NCI-H2029 (cell line): Measurements from ENCODE around the gene SORCS2.

Experiments used
- DNase-seq: peaks from one replicate; lab custom pipeline; 2025; lab: John Stamatoyannopoulos, UW

The SORCS2 gene

DNA sequence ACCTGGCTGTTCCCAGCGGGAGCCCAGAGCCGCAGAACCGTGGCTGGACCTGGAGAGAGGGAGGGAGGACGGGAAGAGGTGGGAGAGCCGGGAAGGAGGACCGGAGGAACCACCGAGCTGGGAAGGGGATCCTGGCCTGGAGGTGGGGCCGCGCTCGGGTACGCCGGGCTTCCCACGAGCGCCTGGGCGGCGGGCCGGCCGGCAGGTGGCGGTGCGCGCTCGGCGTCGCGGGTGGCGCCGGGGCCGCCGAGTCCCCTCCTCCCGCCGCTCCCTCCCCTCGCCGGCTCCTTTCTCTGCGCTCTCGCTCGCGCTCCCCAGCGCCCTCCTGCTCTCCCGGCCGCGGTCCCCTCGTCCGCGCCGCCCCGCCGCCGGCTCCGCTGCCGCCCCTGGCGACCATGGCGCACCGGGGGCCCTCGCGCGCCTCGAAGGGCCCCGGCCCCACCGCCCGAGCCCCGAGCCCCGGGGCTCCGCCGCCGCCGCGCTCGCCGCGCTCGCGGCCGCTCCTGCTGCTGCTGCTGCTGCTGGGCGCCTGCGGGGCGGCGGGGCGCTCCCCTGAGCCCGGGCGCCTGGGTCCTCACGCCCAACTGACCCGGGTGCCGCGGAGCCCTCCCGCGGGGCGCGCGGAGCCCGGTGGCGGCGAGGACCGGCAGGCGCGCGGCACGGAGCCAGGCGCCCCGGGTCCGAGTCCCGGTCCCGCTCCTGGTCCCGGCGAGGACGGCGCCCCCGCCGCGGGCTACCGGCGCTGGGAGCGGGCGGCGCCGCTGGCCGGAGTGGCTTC lies at the start of gene SORCS2:
Gene SORCS2, plus strand, starts transcription at position 287 of the 778 bp plus-strand sequence.
- DNase-seq = peak; percentile 48

DNA sequence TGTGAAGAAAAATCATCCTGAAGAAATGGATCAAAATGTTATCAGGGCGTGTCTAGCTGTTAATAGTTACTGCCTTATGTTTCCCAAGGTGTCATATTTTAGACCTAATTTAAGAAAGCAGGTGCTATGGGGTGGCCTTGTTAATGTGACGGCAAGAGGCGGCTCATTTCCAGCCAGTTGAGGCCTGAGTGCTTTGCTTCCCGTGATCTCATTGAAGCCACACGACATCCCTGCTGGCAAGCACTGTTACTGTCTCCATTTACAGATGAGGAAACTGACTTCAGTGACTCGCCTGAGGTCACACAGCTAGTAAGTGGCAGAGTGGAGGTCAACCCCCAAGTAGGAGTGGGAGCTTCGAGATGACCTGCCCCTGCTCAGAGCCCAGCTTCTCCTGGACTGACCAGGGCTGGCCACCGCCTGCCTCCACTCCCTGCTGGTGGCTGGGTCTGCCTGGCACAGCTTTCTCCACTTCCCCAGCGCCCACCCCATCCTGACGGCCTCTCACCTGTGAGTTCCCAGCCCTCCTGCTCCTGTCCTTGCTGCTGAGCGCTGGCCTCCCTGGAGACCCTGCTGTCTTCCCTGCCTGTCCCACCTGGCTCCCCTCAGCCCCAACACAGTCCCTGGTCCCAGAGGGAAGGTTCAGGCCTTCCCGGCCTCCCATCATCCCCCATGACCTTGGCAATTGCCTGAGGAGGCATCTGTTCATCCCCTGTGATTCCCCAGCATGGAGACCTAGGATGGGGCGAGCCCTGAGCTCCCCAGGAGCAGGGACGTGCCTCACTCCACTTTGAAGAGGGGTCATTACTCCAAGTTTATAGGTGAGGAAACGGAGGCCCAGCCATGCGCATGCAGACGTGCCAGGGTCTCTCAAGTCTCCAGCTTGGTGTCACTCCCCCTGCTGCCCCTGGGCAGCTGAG lies 47.7 kb upstream of the SORCS2 start:
- peak; percentile 34 for DNase-seq

- no peak for DNase-seq
Observed at GRCh38 chr4:7145291-7145934, 46.9 kb upstream of the SORCS2 start.

DNA sequence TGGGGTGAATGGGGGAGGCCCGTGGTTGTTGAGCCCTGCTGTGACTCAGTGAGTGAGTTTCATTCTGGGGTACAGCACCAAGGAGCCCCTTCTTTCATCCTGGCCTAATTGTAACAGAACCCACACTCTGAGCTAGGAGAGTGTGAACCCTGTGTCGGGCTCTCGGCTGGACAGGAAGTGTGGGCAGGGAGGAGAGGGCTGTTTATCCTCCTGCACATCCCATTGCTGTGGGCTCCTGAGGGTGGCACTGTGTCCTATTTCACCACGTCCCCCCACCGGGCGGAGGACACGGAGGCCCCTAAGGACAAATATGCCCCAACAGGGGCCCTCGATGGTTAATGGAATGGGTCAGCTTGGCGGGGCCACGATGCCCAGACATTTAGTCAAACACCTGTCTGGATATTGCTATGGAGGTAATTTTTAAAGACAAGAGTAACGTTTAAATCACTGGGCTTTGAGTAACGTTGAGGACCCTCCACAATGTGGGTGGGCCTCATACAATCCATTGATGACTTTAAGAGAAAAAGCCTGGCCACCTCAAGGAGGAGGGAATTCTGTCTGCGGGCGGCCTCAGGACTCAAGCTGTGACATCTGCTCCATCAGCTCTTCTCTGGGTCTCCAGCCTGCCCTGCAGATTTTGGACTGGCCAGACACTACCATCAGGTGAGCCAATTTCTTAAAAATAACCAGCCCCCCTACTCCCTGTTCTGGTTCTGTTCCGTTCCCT lies 46.1 kb upstream of the SORCS2 start:
- DNase-seq = no peak

DNA sequence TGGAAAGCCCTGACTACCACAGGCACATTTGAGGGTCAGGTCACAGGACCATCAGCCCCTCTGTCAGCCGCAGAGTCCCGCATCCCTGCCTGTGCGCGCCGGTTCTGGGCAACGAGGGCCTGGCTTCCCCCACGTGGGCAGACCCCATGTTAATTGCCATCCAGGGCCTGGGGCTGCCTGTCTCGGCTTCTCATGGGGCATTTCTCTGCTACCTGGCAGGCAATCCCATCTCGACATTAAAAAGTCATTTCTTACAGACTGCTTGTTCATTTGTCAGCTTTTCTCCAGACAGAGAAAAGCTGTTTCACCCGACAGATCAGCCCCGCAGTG lies 45.6 kb upstream of the SORCS2 start:
- no peak for DNase-seq

DNA sequence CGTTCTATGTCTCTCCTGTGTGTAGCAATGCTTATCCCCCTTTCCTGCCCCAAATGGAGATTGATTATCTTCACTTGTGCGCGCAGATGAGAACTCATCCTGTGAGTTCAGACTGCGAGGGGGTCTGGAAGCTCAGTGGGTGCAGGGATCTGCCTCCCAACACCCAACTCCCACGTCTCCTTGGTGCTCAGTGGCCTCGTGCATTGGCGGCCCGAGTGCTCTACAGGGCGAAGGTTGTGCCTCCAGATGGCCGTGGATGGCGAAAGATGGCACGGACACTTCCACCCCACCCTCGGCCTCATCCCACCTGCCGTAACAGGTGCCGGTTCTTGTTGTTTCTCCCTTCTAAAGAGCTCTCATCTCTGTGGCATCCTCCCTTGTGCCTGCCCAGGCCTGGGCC lies 45.1 kb upstream of the SORCS2 start:
- DNase-seq = no peak

DNA sequence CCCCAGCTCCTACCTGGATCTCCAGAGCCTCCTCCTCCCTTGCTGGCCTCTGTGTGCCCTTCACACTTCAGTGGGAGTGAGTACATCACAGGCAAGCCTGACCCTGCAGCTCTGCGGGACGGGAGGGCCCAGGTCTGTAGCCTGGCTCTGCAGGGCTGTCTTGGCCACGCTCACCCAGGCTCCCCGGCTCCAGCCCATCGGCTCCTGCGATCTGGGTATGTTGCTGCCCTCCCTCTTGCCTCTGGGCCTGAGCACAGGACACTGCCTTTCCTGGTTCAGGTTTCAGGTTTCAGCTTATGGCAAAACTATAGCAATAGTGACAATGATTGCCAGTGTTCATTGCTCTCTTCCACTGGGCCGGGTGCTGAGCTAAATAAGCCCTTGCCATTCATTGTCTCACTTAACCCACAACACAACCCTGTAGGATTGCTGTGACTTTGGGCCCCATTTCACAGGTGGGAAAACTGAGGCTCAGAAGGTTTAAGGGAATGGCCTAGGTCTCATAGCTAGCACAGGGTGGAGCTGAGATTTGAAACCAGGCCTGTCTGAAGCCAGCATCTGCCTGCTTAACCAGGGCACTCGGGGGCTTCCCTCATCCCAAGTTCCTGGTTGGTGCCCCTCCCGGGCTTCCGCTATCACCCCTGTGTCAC lies 44.6 kb upstream of the SORCS2 start:
- DNase-seq = no peak

GRCh38 chr4:7148337-7148736 lies 44.0 kb upstream of the SORCS2 start:
- DNase-seq = no peak

DNA sequence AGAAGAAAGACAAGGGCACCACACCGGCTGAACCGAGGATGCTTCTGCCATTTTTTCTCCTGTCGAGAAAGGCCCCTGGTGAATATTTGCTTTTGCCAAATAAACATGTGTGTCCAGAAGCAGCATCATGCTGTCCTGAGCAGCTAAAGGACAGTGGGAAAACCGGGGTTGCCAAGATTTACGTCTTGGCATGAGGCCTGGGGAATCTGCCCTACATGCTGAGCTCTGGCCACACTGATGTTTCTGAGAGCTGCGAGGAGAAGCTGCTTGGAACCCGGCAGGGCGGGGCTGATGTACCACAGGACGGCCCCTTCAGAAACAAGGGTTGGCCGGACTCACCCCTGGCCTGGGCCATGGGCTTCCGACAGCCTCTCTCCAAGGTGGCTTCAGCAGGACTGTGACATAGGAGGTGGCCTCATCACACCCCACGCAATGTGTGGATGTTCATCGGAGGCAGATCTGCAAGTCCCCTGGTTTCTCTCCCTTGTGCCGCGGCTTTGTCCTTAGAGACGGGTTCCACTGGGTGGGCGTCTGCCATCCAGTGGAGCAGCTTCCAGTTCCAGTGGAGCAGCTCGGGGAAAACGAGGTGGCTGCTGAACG lies 42.2 kb upstream of the SORCS2 start:
- DNase-seq = no peak

DNA sequence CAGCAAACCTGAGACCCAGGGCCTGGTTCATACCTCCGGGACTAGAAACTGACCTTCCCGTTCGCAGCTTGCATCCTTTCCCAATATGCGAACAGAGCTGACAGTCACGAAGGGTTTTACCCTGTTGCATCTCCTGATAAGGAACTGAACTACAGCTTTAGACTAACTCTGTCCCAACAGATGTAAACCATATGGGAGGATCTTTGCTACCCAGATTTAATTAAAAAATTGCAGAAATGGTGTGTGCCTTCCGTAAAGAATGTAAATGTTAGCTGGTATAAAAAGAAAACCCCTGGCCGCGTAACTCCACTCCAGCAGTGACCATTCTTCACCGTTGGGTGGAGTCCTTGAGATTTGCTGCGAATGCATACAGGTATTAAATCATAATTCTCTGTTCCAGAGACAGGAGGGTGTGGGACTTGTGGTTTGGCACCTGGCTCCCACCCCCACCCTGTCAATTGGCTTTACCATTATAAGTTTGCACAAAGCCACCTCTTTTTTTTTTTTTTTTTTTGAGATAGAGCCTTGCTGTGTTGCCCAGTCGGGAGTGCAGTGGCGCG lies 40.6 kb upstream of the SORCS2 start:
- no peak for DNase-seq

- no peak for DNase-seq
Observed at GRCh38 chr4:7153711-7154110, 38.6 kb upstream of the SORCS2 start.

- DNase-seq = no peak
Observed at GRCh38 chr4:7154351-7154981, 37.9 kb upstream of the SORCS2 start.

- DNase-seq = no peak
Observed at GRCh38 chr4:7155590-7156071, 36.7 kb upstream of the SORCS2 start.

GRCh38 chr4:7156328-7156727 lies 36.0 kb upstream of the SORCS2 start:
- DNase-seq = no peak

DNA sequence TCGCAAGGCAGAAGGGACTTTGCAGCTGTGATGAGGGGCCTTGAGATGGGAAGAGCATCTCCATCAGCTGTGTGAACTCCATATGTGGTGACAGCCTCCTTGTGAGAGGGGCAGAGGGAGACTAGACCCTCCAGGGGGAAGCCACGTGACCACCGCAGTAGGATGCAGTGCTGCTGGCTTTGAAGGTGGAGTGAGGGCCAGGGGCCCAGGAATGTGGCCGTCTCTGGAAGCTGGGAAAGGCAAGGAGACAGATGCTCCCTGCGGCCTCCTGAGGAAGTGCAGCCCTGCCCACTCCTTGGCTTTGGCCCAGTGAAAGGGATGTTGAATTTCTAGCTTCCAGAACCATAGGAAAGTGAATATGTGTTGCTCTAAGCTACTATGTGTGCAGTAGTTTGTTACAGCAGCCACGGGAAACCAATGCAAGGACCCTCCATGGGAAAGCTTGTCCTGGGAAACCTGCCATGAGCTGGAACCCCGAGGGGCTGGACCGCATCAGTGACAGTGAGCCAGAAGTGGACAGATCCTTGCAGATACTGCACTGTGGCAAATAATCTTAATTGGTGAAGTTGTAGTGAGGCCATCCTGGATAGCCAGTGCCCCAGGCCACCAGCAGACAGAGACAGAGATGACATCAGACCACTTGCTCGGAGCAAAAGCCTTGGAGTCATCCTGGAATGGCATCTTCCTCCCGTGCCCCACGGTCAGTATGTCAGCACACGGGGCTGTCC lies 35.4 kb upstream of the SORCS2 start:
- DNase-seq = no peak

GRCh38 chr4:7157666-7158065 lies 34.7 kb upstream of the SORCS2 start:
- DNase-seq = no peak

DNA sequence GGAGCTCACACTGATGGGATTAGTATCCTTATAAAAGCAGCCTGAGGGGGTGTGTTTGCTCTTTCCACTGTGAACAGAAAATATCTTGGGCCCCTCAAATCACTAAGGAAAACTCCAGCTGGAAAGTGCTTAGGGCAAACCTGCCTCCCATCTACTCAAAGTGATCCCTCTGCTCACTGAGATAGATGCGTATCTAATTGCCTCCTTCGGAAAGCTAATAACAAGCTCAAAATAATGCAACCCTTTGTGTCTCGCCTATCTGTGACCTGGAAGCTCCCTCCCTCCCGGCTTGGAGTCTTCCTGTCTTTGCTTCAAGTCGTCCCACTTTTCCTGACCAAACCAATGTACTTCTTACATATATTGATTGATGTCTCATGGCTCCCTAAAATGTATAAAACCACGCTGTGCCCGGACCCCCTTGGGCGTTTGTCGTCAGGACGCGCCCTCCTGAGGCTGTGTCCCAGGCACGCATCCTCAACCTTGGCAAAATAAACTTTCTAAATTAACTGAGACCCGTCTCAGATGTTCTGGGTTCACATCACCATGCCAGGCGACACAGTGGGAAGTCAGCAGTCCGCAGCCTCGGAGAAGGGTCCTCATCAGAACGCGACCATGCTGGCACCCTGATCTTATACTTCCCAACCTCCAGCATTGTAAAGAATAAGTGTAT lies 34.1 kb upstream of the SORCS2 start:
- DNase-seq = no peak

- no peak for DNase-seq
Observed at GRCh38 chr4:7158991-7159390, 33.3 kb upstream of the SORCS2 start.

- DNase-seq = no peak
Observed at GRCh38 chr4:7159923-7160322, 32.4 kb upstream of the SORCS2 start.
